Measurements from ENCODE around the gene STIMATE.
A peak's percentile ranks its signal among the peaks of the same experiment; 100 is the strongest.

Gene STIMATE

DNA sequence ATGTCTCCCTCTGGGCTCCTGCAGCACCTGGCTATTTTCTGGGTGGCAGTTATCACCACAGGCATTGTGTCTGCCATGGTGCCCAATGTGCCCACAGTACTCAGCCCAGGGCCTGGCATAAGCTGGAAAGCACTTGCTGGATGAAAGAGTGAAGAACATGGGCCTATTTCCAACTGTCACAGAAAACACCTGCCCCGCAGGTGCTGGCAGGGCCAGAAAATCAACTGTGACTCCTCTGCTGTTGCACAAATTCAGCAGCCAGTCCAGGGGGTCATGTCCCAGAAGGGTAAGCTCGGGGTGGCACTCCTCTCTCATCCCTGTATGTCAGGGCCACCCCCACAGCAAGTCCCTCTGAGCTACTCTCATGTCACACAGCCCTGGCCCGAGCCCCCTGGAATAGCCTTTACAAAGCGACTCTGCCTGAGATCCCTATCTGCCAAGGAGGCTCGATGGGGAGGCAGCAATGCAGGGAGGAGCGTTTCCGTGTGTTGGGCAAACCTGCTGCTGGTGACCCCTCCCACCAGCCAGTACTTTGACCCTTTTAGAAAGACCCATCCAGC lies 85.8 kb downstream of the STIMATE start:
- DNase-seq: no peak

DNA sequence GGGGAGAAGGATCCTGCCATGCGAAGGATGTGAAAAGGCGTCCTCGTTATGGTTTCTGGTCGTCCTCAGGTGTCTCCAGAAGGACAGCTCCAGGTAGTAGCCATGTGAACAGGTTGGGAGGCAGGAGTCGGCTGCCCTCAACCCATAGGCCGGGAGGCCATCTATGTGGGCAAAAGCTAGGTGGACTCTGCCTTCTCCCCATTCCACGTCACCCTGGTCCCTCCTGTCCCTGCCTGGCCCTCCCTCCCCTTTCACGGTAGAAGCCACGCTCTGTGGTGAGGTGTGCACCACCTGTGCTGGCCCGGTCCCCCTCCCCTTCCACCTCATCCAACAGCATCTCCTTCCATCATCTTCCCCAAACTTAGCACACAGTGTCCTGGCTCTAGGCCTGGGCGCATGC lies 86.4 kb downstream of the STIMATE start:
- no peak for DNase-seq

DNA sequence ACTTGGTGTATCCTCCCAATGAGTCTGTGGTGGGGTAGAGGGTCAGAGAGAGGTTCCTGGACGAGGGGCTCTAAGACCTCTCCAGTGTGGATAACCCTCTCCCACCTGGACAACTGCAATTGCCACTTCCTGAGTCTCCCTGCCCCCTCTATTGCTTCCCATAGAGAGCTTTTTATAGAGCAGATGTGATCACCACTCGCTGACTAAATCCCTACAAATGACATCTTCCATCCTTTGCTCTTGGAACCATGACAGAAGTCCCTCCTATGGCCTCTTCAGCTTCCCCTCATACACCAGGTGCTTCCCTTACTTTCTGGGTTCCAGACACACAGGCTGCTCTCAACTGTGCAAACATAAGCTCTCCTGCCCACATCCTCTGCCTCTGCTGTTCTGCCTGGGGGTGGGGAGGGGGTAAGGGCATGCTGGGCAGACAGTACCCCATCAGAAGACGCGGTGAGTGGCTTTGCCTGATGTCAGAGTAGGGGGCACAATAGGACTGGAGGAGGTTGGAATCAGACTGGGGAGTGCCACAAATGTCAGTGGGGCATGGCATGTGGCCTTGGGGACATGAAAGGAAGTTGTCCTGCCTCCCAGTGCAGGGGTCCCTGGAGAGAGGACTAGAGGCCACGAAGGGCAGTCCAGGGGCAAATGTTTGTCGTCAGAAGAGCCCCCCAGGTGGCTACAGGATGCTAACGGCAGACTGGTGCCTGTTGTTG lies 87.5 kb downstream of the STIMATE start:
- no peak for DNase-seq

DNA sequence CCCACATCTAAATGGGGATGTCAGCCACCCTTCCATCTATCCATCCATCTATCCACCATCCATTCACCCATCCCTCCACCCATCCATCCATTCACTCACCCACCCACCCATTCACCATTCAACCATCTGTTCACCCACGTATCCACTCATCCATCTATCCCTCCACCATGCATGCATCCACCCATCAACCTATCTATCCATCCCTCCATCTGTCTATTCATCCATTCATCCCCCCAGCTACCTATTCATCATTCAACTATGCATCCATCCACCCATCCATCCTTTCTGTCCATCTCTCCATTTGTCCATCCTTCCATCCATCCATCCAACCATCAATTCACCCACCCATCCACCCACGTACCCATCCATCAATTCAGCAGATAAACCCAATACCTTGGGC lies 88.2 kb downstream of the STIMATE start:
- DNase-seq: no peak

DNA sequence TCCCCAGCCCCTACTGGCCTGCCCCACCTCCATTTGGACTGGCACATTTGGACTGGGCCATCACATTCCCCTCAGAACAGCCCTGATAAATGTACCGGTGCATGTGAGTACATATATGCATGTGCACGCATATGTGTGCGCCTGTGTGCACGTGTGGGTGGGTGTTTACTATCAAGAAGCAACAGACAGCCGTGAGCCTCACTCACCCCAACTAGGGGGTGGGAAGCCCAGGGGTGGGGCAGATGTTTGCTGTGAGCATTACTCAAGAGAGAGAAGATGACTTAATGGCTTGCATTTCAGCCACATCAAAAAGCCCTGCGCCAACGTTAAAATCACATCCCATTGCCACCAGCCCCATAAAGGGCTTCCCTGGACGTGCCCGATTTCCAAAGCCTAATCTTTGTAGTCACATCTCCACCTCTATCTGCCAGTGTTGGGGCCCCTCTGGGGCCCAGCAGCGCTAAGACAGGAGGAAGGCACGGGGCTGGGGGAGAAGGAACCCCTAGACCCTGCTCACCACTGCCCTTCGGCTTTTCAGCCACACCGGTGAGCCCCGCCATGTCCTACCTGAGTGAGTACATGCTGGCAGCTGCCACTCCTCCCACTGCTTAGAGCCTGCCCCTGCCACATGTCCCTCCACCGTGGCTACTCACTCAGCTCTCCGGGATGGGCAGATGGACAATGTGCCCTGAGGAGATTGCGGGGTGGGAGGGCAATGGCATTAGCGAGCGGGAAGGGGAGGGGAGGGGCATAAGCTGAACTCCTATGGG lies 91.9 kb downstream of the STIMATE start:
- DNase-seq: no peak

DNA sequence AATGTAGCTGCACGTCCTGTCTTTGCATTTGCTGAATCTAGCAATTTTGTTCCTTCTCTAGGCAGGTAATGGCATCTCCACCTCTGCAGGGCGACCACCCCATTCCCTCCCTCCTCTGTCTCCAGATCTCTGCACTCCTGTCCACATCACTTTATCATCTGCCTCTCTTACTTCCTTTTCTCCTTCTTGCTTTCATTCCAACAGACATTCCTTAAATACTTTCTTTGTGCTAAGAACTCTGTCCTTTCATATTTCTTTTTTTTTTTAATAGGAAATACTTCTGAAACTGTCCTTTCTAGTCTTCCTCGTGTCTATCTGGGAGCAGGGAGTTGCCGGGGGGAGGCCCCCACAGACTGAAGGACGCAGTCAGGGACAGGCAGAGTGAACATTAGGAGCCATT lies 95.5 kb downstream of the STIMATE start:
- DNase-seq: no peak

DNA sequence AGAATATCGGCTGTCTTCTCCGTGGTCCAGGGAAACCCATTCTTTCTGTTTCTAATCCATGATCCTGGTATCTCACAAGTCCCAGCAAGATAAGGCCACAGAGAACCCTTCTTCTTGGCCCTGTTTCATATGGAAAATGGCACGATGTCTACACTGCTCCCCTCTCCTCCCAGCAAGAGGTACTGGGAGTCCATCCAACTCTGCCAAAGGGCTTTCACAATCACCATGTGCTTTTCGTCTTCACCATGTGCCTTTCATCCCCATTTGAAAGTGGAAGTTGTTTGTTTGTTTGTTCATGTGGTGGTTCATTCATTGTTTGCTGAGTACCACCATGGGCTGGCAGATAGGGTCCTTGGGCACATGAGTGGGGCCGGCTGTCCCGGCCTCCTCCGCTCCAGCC lies 97.3 kb downstream of the STIMATE start:
- DNase-seq: no peak

DNA sequence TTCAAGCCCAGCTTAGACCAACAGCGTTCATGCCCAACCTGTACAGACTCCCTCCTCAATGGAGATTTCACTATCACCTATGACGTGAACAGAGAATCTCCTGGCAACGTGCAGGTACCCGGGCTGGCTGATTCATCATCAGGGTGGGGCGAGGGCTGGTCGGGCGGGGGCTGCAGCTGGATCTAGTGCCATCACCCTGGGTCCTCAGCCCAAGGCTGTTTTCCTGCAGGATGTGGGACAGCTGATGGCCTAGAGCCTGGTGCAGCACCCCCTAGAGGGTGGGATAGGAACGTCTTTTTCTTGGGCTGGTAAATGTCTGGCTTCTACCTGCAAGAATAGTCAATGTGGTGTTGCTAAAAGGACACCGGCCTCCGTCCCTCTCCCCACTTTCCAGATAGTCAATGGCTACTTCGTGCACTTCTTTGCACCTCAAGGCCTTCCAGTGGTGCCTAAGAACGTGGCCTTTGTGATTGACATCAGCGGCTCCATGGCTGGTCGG lies 98.3 kb downstream of the STIMATE start:
- DNase-seq: peak in 1 of 2 donors; percentile 25

DNA sequence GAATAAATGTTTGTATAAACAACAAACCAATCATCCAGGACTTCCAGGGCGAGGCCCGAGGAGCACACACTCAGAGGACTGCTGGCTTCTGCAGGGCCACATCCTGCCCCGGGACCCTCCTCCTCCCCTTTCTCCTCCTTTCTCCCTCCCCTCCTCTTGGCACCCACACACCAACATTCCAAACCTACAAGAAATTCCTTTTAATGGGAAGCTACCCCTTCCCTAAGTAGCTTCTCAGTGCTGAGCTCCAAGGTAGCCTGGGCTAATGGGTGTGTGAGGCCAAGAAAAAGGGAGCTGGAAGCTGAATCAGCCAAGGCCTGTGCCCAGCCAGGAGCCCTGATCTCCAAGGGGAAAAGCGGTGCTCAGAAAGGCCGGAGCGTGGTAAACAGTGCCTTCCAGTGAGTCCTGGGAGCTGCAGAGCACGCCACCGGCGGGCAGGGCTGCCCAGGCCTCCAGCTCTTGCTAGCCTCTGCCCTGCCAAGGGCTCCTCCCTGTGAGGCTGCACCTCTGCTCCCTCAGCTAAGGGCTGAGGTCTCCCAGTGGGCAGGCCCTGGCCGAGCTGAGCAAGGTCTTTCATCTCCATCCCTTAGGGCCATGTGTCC lies 98.9 kb downstream of the STIMATE start:
- no peak for DNase-seq

DNA sequence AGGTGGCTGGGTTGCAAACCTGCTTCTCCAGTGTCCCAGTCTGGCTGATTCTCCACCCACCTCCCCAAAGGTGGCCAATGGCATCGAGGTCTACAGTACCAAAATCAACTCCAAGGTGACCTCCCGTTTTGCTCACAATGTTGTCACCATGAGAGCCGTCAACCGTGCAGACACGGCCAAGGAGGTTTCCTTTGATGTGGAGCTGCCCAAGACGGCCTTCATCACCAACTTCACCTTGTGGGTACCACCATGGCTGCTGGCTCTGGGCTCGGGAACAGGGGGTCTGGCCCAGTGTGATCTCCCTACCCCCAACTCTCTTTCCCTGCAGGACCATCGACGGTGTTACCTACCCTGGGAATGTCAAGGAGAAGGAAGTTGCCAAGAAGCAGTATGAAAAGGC lies 100.9 kb downstream of the STIMATE start:
- no peak for DNase-seq

DNA sequence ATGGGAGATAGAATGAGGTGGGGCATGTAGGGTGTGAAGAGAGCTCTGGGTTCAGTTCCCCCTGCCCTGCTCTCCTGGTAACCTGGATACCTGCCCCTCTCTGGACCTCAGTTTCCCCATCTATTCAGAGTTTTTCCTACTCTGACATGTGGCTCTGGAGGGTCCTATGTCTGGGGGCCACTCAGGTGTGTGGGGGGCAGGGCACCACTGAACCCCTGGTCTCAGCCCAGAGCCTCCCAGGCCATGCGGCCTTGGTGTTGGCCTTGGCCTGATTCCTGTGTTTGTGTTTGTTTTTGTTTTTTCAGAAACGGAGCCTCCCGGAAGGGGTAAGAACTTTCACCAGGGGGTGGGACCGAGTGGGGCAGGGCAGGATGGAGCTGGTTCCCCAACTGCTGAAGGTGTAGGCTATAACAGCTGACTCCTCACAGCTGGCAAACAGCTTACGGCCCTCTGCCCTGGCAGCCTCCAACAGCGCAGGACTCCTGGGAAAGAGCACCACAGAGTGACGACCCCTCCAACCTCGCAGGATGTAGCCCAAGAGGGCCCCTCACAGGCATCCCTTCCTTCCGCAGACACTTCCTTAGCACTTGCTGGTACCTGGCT lies 101.9 kb downstream of the STIMATE start:
- no peak for DNase-seq

DNA sequence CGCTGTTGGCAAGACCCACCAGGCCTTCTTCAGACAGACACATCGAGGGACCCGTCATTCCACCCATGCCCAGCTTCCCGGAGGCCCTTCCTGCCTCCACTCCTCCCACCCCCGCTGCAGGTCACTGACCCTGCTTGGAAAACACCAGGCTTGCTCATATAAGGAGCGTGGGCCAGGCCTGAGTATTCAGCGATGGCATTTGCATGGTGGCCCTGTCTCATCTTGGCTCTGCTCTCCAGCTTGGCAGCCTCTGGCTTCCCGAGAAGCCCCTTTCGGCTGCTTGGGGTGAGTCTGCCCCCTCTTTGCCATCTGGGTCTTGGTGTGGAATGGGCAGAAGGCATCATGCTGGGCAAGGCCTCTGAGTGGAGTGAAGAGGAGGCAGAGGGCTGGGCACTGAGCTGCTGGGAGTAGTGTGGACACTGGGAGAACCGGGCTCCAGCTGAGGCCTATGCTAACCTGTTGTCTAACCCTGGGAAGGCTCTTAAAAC lies 102.7 kb downstream of the STIMATE start, which contains the start of gene ITIH3:
Gene ITIH3 (plus strand): TSS at position 185 of the 488 bp plus-strand sequence. CDS start 8 bp downstream, at position 193.
- no peak for DNase-seq

DNA sequence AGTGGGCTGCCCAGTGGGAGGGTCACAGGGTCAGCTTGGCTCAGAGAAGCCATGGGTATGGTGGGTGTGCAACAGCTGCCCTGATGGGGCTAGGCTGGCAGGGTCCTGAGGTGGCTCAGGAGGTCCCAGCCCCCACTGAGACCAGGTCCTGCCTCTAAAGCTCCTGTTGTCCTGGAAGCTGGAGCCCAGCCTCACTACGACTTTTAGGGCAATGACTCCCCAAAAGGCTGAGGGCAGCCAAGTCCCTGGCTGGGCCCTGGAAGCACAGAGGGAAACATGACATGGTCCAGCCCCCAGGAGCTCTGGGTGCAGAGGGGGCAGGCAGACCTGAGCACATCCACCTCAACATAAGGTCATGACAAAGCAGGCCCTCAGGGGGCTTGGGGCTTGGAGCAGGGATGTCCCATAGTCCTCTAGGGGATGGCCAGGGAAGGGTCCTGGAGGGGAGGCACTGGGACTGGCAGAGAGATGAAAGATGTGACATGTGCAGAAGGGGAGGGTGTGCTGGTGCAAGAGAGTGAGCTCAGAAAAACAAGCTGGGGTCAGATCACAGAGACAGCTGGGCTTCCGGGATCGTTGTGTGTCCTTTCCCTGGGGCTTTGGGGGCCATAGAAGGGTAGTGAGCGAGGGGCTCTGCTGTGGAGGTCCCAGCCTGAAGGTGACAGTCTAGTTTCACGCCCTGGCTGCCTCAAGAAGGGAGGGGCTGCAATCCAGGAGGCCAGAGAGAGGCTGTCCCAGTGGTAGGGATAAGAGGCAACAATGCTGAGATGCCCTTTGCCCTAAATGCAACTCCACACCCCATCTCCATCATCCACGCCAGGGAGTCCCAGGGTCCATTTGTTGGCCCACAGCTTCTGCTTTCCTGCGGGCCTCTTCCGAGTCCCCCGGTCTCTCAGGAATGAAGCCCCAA lies 103.4 kb downstream of the STIMATE start:
- DNase-seq: no peak

DNA sequence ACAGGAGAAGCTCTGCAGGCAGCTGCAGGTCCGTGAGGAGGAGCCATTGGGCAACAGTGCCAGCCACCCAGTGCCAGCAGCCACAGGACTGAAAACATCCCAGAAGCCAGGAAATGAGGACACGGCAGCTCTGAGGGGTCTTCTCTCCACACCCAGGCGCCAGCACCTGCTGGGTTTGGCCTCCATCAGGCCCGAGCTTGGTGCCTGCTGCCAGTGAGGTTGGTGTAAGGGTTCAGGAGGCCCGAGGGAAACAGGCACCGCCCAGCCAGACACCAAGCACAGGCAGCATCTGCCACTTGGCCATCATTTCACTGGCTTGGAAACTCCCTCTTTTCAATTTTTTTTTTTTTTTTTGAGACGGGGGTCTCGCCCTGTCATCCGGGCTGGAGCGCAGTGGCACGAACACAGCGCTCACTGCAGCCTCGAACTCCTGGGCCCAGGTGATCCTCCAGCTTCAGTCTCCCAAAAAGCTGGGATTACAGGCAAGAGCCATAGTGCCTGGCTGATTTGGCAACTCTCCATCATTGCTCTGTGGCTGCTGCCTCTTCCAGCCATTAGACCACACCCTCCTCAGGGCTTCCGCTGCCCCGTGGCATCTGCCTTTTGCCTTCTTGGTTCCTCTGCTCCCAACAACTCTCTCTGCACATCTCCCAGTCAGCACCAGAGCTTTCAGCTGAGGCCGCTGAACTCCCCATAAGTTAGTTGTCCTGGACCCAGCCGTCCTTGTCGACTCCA lies 104.2 kb downstream of the STIMATE start:
- no peak for DNase-seq

DNA sequence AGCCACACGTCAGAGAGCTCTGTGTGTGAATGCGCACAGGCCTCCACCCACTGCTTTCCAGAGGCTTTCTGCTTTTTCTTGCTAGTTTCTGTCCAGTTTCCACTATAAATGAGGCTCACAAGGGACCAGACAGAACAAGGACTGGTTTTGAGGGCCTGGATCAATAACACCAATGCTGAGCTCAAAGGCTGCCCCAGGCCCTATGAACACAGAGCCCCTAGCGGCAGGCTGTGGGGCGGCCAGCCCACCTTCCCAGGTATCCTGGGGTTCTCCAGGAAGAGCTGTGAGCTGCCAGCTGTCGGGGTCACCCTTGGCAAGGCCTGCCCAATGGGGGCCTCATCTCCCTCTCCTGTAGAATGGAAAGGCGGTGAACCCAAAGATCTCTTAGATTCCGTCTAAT lies 104.9 kb downstream of the STIMATE start:
- no peak for DNase-seq

DNA sequence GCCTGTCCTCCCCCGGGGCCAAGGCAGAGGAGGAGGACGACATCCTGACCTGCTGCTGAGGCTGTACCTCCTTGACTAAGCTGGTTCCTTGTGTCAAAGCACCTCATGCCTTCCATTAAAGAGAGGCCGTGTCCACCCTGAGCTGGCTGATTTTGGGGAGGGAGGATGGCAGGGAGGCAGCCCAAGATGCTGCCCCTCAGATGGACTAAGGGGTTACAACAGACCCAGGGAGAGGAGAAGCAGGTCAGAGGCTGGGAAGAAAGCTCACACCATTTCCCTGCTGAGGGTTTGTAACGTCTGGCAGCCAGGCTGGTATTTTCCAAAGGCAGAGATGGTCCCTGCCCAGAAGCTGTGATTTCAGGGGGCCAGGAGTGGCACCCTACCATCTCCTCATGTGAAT lies 105.4 kb downstream of the STIMATE start:
- DNase-seq: no peak

DNA sequence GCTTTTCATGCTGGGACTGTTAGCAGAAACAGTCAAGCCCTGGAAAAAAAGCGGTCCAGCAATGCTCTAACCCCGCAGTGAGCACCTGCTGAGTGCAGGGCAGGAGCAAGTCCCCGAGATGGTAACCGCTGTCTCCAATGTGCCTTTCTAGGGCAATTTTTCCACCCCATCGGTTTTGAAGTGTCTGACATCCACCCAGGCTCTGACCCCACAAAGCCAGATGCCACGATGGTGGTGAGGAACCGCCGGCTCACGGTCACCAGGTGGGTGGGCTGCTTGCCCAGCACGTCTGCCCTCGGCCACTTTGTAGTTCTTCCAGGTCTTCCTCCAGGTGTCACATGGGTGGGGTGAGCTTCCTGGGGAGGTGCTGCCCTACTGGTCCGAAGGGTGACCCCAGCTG lies 106.0 kb downstream of the STIMATE start:
- no peak for DNase-seq

DNA sequence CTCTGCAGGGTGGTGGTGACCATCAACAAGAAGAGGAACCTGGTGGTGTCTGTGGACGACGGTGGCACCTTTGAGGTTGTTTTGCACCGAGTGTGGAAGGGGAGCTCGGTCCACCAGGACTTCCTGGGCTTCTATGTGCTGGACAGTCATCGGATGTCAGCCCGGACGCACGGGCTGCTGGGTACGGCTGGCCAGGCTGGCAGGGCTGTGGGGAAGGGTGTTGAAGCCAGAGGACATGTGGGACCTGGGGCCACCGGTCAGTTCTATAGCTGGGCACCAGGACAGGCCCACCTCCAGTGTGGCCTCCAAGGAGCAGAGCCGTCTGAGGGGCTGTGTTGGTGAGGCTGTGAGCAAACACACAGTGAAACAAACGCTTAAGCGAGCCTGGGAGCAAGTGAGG lies 106.6 kb downstream of the STIMATE start:
- DNase-seq: no peak

DNA sequence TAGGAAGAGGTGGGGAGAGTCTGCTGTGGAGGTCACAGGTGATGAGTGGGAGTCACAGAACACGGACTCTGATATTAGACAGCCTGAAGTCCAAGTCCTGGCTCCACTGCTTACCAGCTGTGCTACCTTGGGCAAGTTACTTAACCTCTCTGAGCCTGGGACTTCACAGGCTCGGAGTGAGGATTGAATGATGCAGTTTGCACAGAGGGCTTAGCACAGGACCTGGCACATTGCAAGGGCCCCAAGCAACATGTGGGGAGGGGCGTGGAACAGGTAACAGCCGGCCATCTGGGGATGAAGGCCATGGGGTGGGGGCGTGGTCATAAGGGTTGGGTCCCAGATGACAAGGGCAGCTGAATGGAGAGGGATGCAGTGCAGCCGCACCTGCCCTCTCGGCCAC lies 107.0 kb downstream of the STIMATE start:
- DNase-seq: no peak

DNA sequence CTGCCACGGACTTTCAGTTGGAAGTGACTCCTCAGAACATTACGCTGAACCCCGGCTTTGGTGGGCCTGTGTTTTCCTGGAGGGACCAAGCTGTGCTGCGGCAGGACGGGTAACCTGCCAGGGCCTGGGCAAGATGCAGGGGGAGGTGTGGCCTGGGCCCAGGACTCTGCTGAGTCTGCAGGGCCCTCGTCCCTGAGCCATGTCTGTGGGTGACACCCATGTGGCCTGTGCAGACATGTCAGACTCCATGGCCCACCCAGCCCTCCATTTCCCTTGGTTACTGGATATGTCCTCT lies 107.7 kb downstream of the STIMATE start:
- DNase-seq: no peak

Data from CD4-positive, alpha-beta T cell treated with Interferon alpha-2 for 1 hour (primary cell).